AG20443 (cell line): ENCODE measurements around the gene JAG2.
A peak's percentile ranks its signal among the peaks of the same experiment; 100 is the strongest.

ENCODE experiments used
- DNase-seq: peaks from one replicate; pipeline ENCODE4 v3.0.0; 2012; ENCODE audit warnings: low spot score, mixed read lengths

Gene JAG2

GRCh38 chr14:105168496-105168978, at the start of gene JAG2:
Gene JAG2 (minus strand): TSS chr14:105168776. CDS start chr14:105168420, 356 bp downstream.
- peak; percentile 50 for DNase-seq

GRCh38 chr14:105217774-105218173, 49.2 kb upstream of the JAG2 start:
- no peak for DNase-seq

DNA sequence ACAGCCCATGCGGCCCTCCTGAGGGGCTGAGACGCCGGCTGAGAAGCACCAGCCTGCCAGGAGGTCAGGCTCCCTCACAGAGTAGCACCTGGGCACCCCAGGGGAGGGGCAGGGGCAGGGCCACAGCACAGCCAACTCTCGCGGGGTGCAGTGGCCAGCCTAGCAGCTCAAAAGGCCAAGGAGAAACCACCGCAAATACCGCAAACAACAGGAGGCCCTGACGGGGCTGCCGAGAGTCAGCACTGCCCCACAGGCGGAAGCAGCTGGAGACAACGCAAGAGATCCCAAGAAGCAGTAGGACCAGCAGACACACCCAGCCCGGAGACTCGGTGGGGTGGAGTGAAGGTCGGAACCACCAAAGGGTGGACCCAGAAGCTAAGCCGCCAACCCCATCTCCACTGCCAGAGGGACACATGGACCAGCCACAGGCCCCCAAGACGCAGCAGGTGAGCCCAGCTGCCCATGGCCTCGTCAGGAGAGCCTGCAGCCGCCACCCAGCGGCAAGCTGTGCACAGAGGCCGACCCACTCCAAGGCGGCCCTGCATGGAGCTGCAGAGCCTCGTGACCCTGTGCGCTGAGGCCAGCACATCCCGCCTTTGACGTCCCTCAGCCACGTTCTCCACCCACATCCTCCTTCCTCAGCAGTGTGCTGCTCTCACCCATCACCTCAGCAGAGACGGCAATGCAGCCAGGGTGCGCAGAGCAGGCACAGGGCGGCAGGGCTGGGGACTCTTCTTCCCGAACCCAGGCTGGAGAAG, 48.1 kb upstream of the JAG2 start:
- DNase-seq, result no peak

DNA sequence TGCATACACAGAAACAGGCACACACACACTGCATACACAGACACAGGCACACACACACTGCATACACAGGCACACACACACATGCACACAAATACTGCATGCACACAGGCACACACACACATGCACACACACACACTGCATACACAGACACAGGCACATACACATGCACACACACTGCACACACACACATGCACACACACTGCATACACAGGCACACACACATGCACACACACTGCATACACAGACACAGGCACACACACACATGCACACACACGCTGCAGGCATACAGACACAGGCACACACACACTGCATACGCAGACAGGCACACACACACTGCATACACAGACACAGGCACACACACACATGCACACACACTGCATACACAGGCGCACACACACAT, 47.0 kb upstream of the JAG2 start:
- DNase-seq, result no peak

DNA sequence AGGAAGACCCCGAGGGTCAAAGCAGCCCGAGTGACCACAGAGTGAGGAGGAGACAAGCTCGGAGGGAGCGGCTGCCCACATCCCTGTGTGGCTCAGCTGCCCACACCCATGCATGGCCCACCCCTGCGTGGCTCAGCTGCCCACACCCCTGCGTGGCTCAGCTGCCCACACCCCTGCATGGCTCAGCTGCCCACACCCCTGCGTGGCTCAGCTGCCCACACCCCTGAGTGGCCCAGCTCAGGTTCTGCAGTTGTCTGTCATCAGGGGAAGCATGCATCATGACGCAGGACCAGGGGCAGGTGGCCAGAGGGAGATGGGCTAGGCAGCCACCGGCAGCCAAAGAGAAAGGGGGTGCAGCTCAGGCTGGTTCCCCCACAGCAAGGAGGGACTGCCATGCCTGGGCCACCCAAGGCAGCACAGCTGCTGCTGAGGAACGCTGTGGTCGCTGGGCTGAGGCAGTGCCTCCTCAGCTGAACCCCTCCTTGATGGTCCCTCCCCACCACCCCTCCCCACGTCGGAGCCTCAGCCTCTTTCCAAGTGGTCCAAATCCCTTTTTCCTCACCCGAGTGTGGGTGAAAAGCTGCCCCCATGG, 45.8 kb upstream of the JAG2 start:
- DNase-seq, result no peak

GRCh38 chr14:105213361-105213760, 44.8 kb upstream of the JAG2 start:
- no peak for DNase-seq

- DNase-seq, result no peak
These were observed 44.1 kb upstream of the JAG2 start for GRCh38 chr14:105212541-105213300.

DNA sequence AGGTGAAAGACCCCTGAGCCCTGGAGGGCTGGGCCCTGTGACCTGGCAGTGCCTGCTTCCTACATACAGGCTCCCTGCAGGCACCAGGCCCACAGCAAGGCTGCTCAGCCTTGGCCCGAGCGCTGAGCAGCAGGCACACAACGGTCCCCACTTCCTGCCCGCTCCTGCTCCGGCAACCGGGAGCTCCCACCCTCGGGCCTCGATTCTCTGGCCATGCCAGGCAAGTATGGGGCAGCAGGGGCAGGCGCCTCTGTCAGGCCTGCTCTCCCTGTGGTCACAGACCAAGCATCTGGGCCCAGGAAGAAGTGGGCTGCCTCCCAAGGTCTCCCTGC, 43.1 kb upstream of the JAG2 start:
- no peak for DNase-seq

- DNase-seq, result no peak
These were observed 42.6 kb upstream of the JAG2 start for GRCh38 chr14:105211086-105211757.

GRCh38 chr14:105210266-105211025, 41.9 kb upstream of the JAG2 start:
- DNase-seq, result no peak

DNA sequence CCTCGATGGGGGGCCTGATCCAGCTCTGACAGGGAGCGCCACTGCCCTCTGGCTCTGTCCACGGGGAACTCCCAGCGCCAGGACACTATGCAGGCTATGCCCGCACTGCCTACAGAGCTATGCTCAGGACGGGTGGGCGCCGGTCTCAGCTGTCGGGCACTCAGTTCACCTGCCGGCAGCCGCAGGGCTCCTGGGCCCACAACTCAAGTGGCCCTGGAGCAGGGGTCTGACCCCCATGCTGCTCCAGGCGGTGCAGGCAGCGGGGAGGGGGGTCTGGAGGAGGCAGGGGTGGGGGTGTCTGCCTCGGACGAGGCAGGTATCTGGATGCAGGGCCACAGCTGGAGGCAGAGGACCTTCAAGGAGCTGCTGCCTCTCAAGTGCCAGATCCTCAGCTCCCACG, 41.1 kb upstream of the JAG2 start:
- no peak for DNase-seq

DNA sequence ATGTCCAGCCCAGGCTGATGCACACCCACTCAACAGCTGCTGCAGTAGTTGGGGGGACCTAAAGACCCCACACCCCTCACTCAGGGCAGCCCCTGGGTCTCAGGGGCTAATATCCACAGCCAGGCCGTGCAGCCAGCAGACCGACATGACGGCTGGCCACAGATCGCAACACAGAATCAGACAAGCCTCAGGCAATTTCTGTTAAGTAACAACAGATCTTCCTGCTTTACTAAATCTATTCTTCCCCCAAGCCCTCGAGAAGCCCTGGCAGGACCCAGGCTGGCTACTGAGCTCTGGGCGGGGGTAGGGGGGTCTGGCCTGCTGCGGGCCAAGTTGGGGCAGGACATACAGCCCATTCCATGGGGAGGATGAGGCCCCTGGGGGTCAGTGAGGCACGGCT, 40.5 kb upstream of the JAG2 start:
- no peak for DNase-seq

GRCh38 chr14:105208738-105209075, 40.1 kb upstream of the JAG2 start:
- DNase-seq, result no peak

DNA sequence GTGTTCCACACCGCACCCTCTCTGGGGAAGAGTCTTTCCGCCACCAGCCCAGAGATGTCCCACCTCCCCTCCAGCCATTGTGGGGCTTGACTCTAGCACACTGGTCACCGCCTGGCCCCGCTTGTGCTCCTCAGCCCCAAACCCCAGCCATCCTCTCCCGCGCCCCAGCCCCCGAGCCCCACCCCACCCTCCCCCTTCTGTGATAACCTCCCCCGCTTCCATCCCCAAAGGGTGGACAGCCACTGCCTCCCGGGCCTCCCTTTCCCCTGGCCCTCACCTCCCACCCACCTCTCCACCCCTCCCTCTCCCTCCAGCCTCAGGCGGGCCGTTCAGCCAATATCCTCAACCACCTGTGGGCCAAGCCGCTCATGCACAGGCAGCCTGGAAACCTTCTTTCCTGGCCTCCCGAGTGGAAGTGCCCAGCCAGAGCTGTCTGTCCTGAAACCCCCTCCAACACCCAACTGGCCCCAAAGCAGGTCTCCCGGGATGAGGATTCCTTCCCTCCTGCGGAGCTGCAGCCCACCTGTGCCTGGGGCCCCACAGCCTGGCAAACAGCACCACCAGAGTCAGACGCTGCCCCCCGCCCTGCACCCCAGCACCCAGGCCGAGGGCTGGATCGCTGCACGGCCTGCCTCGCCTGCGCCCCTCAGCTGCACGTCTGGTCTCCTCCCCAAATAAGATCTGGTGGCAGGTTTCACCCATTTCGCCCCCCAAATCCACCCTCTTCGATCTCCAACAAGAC, 39.6 kb upstream of the JAG2 start:
- no peak for DNase-seq

- peak; percentile 41 for DNase-seq
These were observed 38.9 kb upstream of the JAG2 start for GRCh38 chr14:105207460-105207901.

DNA sequence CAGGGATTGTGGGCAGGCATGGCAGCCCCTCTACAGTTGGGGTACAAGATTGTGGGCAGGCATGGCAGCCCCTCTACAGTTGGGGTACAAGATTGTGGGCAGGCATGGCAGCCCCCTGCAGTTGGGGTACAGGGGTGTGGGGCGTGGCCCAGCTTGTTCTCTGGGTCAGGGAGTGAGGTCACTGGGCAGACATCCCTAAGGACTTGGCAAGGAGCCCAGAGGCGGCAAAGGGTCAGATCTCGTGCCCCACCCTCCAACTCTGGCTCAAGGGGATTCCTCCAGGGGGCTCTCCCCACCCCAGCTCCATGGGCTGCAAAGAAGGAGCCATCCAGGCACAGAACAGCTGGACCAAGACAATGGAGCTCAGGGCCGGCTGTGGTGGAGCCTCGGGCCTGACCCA, 38.3 kb upstream of the JAG2 start:
- DNase-seq, result no peak

DNA sequence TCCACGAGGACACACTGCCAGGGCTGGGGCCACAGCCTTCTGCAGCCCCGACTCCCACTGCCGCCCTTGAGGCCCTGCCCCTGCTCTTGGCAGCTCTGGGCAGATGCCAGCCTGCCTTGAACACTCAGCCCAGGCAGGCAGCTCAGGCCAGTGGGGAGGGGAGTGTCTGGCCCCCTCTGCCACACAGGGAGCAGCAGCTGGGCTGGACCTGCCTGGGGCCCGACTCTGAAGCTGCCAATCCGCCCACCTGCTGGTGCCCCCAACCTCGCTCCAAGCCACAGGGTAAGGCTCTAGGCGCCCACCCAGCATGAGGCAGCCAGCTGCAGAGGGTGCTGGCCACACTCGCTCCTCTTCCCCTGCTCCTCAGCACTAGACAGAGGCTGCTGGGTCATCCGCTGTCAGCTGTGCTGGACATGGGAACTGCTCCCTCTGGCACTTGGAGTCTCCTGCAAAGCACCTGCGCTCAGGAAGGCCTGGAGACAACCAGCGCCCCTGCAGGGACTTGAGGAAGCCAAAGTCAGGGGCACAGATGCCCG, 37.2 kb upstream of the JAG2 start:
- peak; percentile 42 for DNase-seq

- no peak for DNase-seq
These were observed 36.5 kb upstream of the JAG2 start for GRCh38 chr14:105204931-105205672.

- DNase-seq, result peak; percentile 51
These were observed 35.8 kb upstream of the JAG2 start for GRCh38 chr14:105204206-105204930.
